Upper lobe of right lung (tissue), 1 donor: ENCODE data around the gene EPB41L2. TPM values are rescaled to one million over a fixed set of nuclear protein-coding genes. Genes with fewer than 3 reads are reported as not detected.

Source experiments
- ATAC-seq: fragments of 200-7000 bp; cut with Tn5 transposase; one replicate; pipeline ENCODE4 v1.9.1; 2020; ENCODE audit warnings: mild to moderate bottlenecking, moderate library complexity
- DNase-seq: peaks from one replicate; pipeline ENCODE4 v3.0.0-alpha.2; 2020
- H3K27ac ChIP-seq: fragments of 200-600 bp; one replicate; pipeline ENCODE4 v1.8.0; 2022
- H3K27me3 ChIP-seq: fragments of 200-600 bp; one replicate; pipeline ENCODE4 v1.8.0; 2022; ENCODE audit warnings: mild to moderate bottlenecking
- H3K36me3 ChIP-seq: fragments of 200-600 bp; one replicate; pipeline ENCODE4 v1.8.0; 2022
- H3K4me1 ChIP-seq: fragments of 200-600 bp; one replicate; pipeline ENCODE4 v1.8.0; 2022
- H3K4me3 ChIP-seq: fragments of 200-600 bp; one replicate; pipeline ENCODE4 v1.8.0; 2022; ENCODE audit warnings: mild to moderate bottlenecking
- H3K9me3 ChIP-seq: fragments of 200-600 bp; one replicate; pipeline ENCODE4 v1.8.0; 2022
- CTCF ChIP-seq: fragments of 200-600 bp; IDR thresholded peaks from one replicate; pipeline ENCODE4 v1.8.0; 2022; ENCODE audit warnings: antibody characterized with exemption
- intact Hi-C: fragments of 100-400 bp; cut with DNase I; formaldehyde crosslinking; loops from one replicate; pipeline ENCODE4 v1.11.0; 2022
- long read RNA-seq: library from polyadenylated mRNA; unstranded; transcript quantifications from one replicate; pipeline ENCODE4 v2.0.0, GENCODE V29; 2021
- total RNA-seq: library from RNA; stranded (reverse); fragmentation: NEBNext Ultra II Directional; extraction: Animal tissue kit (Norgen Biotek cat#: 25700); gene quantifications from one replicate; pipeline ENCODE4 v1.2.1, GENCODE V29; 2021
- donor health status: DM: no; HTN: yes; CAD: no; lungs with severe emphysema.

EPB41L2 gene
- 174 TPM for total RNA-seq
- long read RNA-seq, full-length matches to known transcripts = 10 of 57 reads
- long read RNA-seq, partial matches to known transcripts = 28 of 57 reads
- long read RNA-seq, other reads (novel, unspliced or antisense) = 19 of 57 reads

GRCh38 chr6:131063028-131063763 is at the start of gene EPB41L2:
Gene EPB41L2, minus strand, starts transcription at chr6:131063245. Its CDS starts 106,760 bp downstream, at chr6:130956485.
- Histone ChIP-seq H3K4me1 (peaks cover 15% of the 10 kb centered on the region), H3K36me3 (no peaks in the 10 kb centered on the region), H3K27me3 (no peaks in the 10 kb centered on the region), H3K27ac (peak within 1 kb of the TSS; percentile 86), H3K9me3 (no peaks in the 10 kb centered on the region), H3K4me3 (peak within 1 kb of the TSS; percentile 92)
- peak; percentile 99 for ATAC-seq
- peak; percentile 94 for DNase-seq
- TF ChIP-seq CTCF = peak; percentile 29
- intact Hi-C loops = no loop called here

- ATAC-seq (no peak), DNase-seq (no peak)
- H3K9me3 ChIP-seq = no peaks in the 10 kb centered on the region
- no peaks in the 10 kb centered on the region for H3K36me3 ChIP-seq
- no peaks in the 10 kb centered on the region for H3K27me3 ChIP-seq
- TF ChIP-seq CTCF = no peak
- no peaks in the 10 kb centered on the region for H3K4me1 ChIP-seq
- H3K4me3 ChIP-seq = no peak overlapping the region
- no peak overlapping the region for H3K27ac ChIP-seq
- intact Hi-C loops = no loop called here
These were observed 49.2 kb upstream of the EPB41L2 start for GRCh38 chr6:131112249-131112648.

GRCh38 chr6:131107151-131107550 is 44.1 kb upstream of the EPB41L2 start:
- H3K27ac ChIP-seq = no peak overlapping the region
- H3K4me1 ChIP-seq = no peaks in the 10 kb centered on the region
- no peak for ATAC-seq
- intact Hi-C loops = no loop called here
- no peak for DNase-seq
- H3K27me3 ChIP-seq = no peaks in the 10 kb centered on the region
- H3K4me3 ChIP-seq = no peak overlapping the region
- no peaks in the 10 kb centered on the region for H3K36me3 ChIP-seq
- no peaks in the 10 kb centered on the region for H3K9me3 ChIP-seq
- no peak for TF ChIP-seq CTCF

GRCh38 chr6:131103901-131104300 is 40.9 kb upstream of the EPB41L2 start:
- intact Hi-C loops = no loop called here
- no peaks in the 10 kb centered on the region for H3K27me3 ChIP-seq
- peaks cover 4% of the 10 kb centered on the region for H3K9me3 ChIP-seq
- no peak for TF ChIP-seq CTCF
- no peak overlapping the region for H3K4me3 ChIP-seq
- H3K27ac ChIP-seq = no peak overlapping the region
- DNase-seq (no peak), ATAC-seq (no peak)
- no peaks in the 10 kb centered on the region for H3K4me1 ChIP-seq
- H3K36me3 ChIP-seq = no peaks in the 10 kb centered on the region

- no peaks in the 10 kb centered on the region for H3K36me3 ChIP-seq
- intact Hi-C loops = no loop called here
- H3K27me3 ChIP-seq = no peaks in the 10 kb centered on the region
- H3K4me1 ChIP-seq = no peaks in the 10 kb centered on the region
- peaks cover 4% of the 10 kb centered on the region for H3K9me3 ChIP-seq
- no peak overlapping the region for H3K27ac ChIP-seq
- no peak overlapping the region for H3K4me3 ChIP-seq
- ATAC-seq (no peak), DNase-seq (no peak)
- no peak for TF ChIP-seq CTCF
These were observed 40.3 kb upstream of the EPB41L2 start for GRCh38 chr6:131103296-131103695.
